ENCODE results near the gene NOL4L.

The NOL4L gene

GRCh38 chr20:32575227-32575581, 9.9 kb downstream of the NOL4L start:
- no peak for DNase-seq

DNA sequence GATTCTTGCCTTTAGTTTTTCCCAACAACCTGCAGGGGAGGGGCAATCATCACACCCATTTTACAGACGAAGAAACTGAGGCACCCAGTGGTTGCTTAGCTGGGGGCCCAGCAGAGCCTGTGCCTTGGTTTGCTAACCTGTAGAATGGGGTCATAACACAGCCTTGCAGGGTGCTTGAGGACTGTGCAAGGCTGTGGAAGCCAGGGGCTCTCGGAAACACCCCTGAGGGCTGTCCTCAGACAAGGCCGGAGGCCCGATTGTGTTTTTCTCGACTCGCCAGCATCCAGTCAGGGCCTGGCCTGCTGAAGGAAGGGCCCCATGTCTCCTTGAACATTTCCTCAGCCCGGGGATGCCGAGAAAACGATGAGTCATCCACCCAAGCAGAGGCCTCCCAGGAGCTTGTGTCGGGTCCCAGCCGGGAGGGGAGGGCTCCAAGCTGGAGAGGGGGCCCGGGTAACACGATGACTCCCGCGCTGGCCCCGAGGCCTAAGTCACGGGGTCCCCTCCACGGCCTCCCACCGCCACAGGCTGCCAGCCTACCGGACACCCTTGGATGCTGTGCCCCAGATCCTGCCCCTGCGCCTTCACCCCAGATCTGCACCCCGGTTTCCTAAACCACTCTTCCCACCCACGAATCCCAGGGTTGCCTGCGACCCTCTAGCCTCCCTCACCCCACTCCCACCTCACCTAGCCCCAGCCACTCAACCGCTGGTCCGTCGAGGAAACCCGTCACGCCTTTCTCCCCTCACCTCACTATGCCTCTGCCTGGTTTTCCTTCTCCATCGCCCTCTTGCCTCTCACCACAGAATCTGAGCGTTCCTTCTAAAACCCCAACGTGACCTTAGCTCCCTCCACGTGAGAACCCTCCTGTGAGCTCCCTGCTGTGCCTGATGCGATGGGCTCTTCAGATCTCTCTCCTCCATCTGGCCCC, 10.6 kb downstream of the NOL4L start:
- DNase-seq, result peak; percentile 91

- DNase-seq, result no peak
Measured at GRCh38 chr20:32573167-32573851, 11.8 kb downstream of the NOL4L start.

DNA sequence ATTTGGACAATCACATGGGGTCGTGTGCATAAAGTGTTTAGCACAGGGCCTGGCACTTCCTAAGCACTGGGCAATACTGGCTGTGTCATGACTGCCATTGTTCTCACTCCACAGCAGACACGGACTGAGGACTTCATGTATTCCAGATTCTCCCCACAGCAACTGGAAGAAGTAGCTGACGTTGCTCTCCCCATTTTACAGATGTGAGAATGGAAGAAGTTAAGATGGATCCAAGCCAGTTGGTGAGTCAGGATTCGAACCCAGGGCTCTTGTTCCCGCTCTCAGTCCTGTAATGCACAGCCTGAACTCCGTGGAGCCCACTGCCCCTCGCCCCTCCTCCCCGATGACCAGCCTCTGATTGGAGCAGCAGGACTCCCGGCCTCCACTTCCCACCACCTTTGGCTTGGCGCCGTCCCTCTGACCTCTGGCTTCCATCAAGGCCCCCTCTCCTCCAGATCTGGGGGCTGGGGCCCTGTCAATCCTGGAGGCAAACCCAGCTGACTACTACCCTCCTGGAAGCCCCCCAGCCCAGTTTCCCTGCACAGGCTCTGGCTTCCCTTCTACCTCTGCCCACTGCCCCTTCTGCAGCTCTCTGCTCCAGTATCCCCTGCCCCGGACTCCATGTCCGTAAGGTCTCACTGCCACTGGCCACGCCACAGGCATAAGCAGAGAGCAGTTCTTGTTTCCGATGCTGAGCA, 12.7 kb downstream of the NOL4L start:
- DNase-seq, result no peak

GRCh38 chr20:32571566-32571965, 13.6 kb downstream of the NOL4L start:
- no peak for DNase-seq

GRCh38 chr20:32570401-32571190, 14.5 kb downstream of the NOL4L start:
- DNase-seq, result peak; percentile 47

- no peak for DNase-seq
Measured at GRCh38 chr20:32569380-32570305, 15.5 kb downstream of the NOL4L start.

- no peak for DNase-seq
Measured at GRCh38 chr20:32569018-32569379, 16.1 kb downstream of the NOL4L start.

GRCh38 chr20:32567384-32568178, 17.6 kb downstream of the NOL4L start:
- DNase-seq, result no peak

DNA sequence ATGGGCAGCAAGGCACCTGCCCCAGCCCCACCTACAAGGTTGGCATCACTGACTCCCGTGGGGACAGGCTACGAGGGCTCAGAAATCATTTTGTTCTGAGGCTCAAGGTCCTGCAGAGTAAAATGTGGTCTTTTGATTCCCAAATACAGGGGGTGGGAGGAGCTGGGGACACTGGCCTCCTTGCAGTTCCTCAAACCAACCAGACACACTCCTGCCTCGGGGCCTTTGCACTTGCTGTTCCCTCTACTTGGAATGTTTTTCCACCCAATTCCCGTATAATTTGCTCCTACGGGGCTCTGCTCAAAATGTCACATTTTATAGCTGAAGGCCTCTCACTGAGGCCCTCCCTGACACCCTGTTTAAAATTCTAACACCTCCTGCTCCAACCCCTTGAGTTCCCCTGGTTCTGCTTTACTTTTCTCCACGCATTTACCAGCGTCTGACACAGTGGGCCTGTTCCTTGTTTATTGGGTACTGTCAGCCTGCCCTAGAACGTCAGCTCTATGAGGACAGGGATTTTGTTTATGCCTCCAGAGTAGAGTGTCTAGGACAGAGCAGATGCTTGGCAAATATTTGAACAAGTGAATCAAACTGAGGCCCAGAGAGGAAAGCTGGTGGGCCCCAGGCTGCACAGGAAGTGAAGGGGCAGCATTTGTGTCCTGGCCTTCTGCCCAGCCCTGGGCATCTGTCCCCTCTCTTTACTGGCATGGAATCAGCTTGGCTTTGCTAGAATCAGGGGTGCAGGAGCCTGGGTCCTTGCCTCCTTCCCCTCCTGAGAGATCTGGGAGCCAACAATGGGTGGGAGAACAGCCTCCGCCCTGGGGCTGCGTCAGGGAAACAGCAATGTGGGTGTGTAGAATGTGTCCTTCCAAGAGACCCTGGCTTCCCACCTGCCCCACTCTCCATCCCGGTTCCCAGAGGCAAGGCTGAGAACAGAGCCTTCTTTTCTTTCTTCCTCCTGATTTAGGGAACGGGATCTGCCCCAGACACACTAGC, 18.5 kb downstream of the NOL4L start:
- DNase-seq, result no peak

- DNase-seq, result no peak
Measured at GRCh38 chr20:32565735-32566032, 19.4 kb downstream of the NOL4L start.

DNA sequence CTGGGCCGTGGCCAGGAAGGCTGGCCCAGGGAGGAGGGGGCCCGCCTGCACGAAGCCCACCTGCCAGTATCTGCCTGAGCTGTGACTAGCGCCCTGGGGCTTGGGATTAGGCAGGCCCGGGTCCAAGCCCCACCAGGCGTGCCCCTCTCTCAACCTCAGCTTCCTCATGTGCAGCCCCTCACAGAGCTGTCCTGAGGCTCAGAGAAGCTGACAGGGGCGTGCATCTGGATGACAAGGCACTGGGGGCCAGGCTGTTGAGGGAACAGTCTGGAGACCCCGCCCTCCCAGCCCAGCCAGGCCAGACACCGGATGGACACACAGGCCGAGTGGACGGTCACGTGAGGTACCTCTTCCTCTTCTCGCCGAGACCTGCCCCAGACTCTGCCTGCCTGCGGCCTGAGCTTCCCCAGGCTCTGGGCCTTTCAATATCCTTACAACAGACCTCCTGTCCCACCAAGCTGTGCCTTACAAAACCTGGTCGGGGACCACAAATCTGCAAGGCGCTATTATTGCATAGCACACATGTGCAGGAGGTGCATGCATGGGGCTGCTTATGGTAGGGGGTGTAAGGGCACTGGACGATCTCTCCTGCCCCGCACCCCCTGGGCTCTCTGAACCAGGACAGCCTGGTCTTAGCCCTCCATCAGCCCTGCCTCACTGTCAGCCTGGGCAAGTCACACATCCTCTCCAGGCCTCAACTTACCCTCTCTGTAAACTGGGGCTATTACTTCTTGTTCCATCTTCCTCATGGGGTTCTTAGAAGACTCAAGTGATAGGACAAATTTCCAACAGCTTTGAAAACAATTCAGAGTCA, 20.0 kb downstream of the NOL4L start:
- no peak for DNase-seq

DNA sequence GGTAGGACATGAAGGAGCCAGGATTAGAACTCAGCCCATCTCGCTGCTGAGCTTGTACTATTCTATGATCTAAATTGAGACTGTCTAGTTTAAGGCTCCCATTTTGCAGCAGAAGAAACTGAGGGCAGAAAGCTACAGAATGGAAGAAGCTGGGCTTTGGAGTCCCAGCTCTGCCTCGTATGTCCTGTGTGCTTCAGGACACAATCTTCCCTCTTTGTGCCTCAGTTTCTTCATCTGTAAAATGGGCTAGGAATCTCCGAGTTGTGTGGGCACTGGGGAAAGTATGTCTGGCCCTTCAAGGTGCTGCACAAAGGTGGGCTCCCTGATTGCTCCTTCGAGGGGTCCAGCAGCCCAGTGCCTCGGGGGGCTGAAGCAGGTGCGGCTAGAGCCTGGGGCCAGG, 20.7 kb downstream of the NOL4L start:
- no peak for DNase-seq

DNA sequence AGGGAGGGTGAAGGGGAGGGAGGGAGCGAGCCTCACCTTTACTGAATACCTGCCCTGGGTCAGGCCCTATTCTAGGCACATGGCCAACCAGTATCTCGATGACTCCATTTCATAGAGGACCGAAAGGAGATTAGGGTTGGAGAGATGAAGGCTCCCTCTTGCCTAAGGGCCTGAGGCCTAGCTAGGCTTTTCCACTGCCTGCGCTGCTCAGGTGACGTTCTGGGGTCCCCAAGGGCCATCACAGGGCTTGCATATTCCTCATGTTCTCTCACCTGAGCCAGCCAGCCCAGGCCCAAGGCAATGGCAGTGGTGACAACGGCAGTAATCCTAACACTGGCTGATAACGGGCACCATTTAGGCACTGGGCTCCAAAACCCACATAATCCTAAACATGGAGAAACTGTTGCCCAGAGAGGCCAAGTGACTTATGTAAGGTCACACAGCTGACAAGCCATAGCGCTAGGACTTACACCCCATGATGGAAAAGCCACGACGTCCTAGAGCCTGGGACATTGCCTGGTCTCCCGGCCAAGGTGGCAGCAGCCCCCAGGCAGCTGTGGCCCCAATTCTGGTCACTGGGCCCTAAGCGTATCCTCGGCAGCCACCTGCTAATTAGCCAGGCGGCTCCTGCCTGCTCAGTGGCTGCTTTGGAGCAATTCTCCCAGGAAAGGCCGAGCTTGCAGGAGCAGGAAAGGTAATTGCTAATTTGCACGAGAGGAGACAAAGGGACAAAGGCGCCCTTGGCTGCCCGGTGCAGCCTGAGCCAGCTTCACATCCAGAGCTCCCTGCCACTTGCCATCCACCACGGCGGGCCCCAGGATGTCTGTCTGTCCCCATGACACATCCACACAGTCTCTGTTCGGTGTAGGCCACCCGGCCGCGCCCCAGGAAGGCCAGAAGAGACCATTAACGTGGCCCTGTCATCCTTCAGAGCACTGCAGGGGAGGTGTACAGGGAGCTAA, 21.5 kb downstream of the NOL4L start:
- DNase-seq, result no peak

DNA sequence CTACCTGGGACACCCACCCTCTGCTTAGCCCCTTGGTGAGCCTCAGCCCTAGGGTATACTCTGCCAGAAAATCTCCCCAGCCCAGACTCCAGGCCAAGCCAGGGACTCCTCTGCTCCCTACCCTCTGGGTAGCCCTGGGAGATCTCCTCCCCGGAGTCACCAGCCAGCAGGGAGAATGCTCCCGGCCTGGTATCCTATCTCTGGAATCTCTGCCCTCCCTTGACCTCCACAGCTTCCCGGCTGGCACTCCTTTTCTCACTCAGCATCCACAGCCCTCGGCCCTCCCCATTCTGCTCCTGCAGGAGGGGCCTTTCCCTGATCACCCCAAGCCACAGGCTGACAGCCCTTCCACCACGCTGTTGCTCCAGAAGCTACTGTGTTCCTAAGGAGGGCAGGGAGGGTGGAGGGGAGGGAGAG, 22.6 kb downstream of the NOL4L start:
- no peak for DNase-seq

DNA sequence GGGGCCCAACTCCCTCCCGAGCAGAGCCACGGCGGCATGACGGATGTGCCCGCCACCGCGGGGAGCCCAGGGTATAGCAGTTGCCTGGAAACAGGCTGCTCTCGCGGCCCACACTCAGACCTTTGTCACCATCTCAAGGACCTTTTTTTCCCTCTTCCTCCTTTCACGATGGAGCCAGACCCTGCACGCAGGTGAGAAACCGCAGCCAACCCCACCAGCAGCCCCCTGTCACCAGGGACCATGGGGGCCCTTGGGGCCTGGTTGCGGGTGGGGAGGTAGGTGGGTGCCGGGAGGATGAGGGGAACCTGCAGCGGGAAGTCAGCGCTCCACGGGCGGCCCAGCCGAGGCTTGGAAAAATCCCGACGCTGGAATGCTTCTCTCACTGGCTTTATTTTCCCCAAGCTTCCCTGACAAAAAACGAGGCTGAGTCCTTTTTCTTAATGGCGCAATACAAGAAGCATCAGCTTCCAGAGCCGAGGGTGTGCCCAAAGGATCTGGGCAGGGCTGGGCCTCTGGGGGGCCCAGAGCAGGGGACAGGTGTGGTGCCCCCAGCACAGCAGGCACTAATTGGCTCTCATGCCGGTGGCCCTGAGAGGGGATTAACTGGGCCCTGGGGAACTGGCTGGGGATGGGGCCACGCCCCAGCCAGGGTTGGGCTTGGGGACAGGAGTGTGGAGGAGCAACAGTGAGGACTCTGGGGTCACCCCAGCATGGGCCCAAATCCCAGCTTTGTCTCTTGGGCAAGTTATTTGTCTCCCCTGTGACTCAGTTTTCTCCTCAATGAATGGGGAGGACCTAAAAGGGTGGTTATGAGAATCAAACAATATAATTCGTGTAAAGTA, 23.9 kb downstream of the NOL4L start:
- DNase-seq, result no peak
